CD14-positive monocyte (primary cell): ENCODE data around the gene ATP1A2. TPM values are rescaled to one million over a fixed set of nuclear protein-coding genes. Genes with fewer than 3 reads are reported as not detected.
A peak's percentile ranks its signal among the peaks of the same experiment; 100 is the strongest.

ENCODE experiments used
- DNase-seq, 3 donors: peaks; one replicate each; pipeline ENCODE4 v3.0.0-alpha.2; 2011 to 2022
- H2AFZ ChIP-seq: 2 replicates; pipeline ENCODE4 v1.6.0; 2012; ENCODE audit warnings: mild to moderate bottlenecking, low read depth, low read length, inconsistent platforms; ENCODE audit not compliant: insufficient read depth, poor library complexity, severe bottlenecking
- H3K27ac ChIP-seq, 2 donors: 1 replicate in 1 of 2; 2 replicates in 1 of 2; pipeline ENCODE4 v1.5.1; 2012 to 2013; ENCODE audit warnings: low read length in 2 of 2, control low read depth in 1 of 2, inconsistent platforms in 1 of 2, low read depth in 1 of 2, mild to moderate bottlenecking in 1 of 2
- H3K27me3 ChIP-seq, 2 donors: one replicate each; pipeline versions ENCODE4 v1.6.0 to v1.6.1; 2011 to 2013; ENCODE audit warnings: low read length in 2 of 2; ENCODE audit not compliant: control insufficient read depth in 2 of 2, insufficient read depth in 2 of 2
- H3K36me3 ChIP-seq, 2 donors: replicated peaks in 1 of 2; 1 replicate in 1 of 2; 2 replicates in 1 of 2; pipeline versions ENCODE4 v1.5.1 to v1.6.1; 2012 to 2013; ENCODE audit warnings: low read length in 2 of 2, control low read depth in 1 of 2, inconsistent platforms in 1 of 2, mild to moderate bottlenecking in 1 of 2; ENCODE audit not compliant: insufficient read depth in 2 of 2, control insufficient read depth in 1 of 2
- H3K4me1 ChIP-seq, 2 donors: 1 replicate in 1 of 2; 2 replicates in 1 of 2; pipeline versions ENCODE4 v1.5.1 to v1.6.1; 2012 to 2013; ENCODE audit warnings: low read length in 2 of 2, control low read depth in 1 of 2, inconsistent platforms in 1 of 2, mild to moderate bottlenecking in 1 of 2, moderate library complexity in 1 of 2; ENCODE audit not compliant: insufficient read depth in 2 of 2, control insufficient read depth in 1 of 2
- H3K4me2 ChIP-seq: replicated peaks from 2 replicates; pipeline ENCODE3; 2012; ENCODE audit warnings: low read length, moderate library complexity, mild to moderate bottlenecking; ENCODE audit not compliant: poor library complexity, severe bottlenecking; ENCODE audit errors: extremely low read depth
- H3K4me3 ChIP-seq, 3 experiments: fragments of 200-600 bp in 1 of 3; sonication (generic) in 1 of 3; replicated peaks in 1 of 3; 1 replicate in 2 of 3; 2 replicates in 1 of 3; pipeline ENCODE4 v1.5.1; 2011 to 2013; ENCODE audit warnings: low read length in 3 of 3, mild to moderate bottlenecking in 3 of 3, control low read depth in 2 of 3, low read depth in 2 of 3, inconsistent platforms in 1 of 3, moderate library complexity in 1 of 3
- H3K79me2 ChIP-seq: 2 replicates; pipeline ENCODE4 v1.6.0; 2012; ENCODE audit warnings: mild to moderate bottlenecking, control low read depth, inconsistent platforms, low read length, moderate library complexity; ENCODE audit not compliant: insufficient read depth
- H3K9ac ChIP-seq: 2 replicates; pipeline ENCODE4 v1.6.0; 2017; ENCODE audit warnings: low read length, mild to moderate bottlenecking; ENCODE audit not compliant: insufficient read depth, poor library complexity, severe bottlenecking
- H3K9me3 ChIP-seq, 2 donors: replicated peaks in 1 of 2; 1 replicate in 1 of 2; 2 replicates in 1 of 2; pipeline versions ENCODE4 v1.5.1 to v1.6.1; 2012 to 2013; ENCODE audit warnings: low read length in 2 of 2, control low read depth in 1 of 2; ENCODE audit not compliant: control insufficient read depth in 1 of 2, insufficient read depth in 1 of 2
- H4K20me1 ChIP-seq: 2 replicates; pipeline ENCODE4 v1.6.0; 2012; ENCODE audit warnings: mild to moderate bottlenecking, low read length, control low read depth, moderate library complexity; ENCODE audit not compliant: insufficient read depth
- H3K27ac Mint-ChIP-seq, 7 donors: one replicate each; pipeline ENCODE4 v1.8.0; 2020; ENCODE audit warnings: mild to moderate bottlenecking in 7 of 7, mixed read lengths in 7 of 7, moderate library complexity in 6 of 7, inconsistent platforms in 2 of 7
- H3K27me3 Mint-ChIP-seq, 3 donors: one replicate each; pipeline ENCODE4 v1.8.0; 2021 to 2022; ENCODE audit warnings: low read depth in 3 of 3, mild to moderate bottlenecking in 3 of 3, mixed read lengths in 3 of 3, moderate library complexity in 3 of 3, inconsistent platforms in 1 of 3
- H3K36me3 Mint-ChIP-seq, 2 donors: one replicate each; pipeline ENCODE4 v1.8.0; 2020; ENCODE audit warnings: mixed read lengths in 2 of 2, inconsistent platforms in 1 of 2, mild to moderate bottlenecking in 1 of 2
- H3K4me1 Mint-ChIP-seq: one replicate; pipeline ENCODE4 v1.8.0; 2020; ENCODE audit warnings: mild to moderate bottlenecking, mixed read lengths
- H3K4me3 Mint-ChIP-seq, 2 donors: one replicate each; pipeline ENCODE4 v1.8.0; 2020; ENCODE audit warnings: mild to moderate bottlenecking in 2 of 2, mixed read lengths in 2 of 2, moderate library complexity in 1 of 2
- H3K9me3 Mint-ChIP-seq, 7 donors: one replicate each; pipeline ENCODE4 v1.8.0; 2020 to 2022; ENCODE audit warnings: mixed read lengths in 7 of 7, mild to moderate bottlenecking in 6 of 7, moderate library complexity in 6 of 7, inconsistent platforms in 2 of 7
- WGBS: methylation state at CpG from one replicate; pipeline ENCODE4 v1.1.5; 2013; ENCODE audit warnings: missing lambda C conversion rate; ENCODE audit not compliant: insufficient coverage; 5-methylcytosine and 5-hydroxymethylcytosine counted together
- intact Hi-C, 2 donors: fragments of 100-400 bp; cut with micrococcal nuclease; formaldehyde crosslinking; loops; one replicate each; pipeline versions ENCODE4 v1.15.0 to v1.15.1; 2023
- polyA plus RNA-seq, 3 donors: library from polyadenylated mRNA; depleted of rRNA in 1 of 3; unstranded in 2 of 3; stranded (reverse) in 1 of 3; fragments of 300-500 nt in 2 of 3; fragments of >200 nt in 1 of 3; fragmentation: Illumina TruSeq in 2 of 3; gene quantifications; 1 replicate in 2 of 3; 2 replicates in 1 of 3; pipeline ENCODE4 v1.2.3, GENCODE V29; 2012 to 2021
- TF ChIP-seq, protein P1 (sequence below): fragments of 200-600 bp; IDR thresholded peaks from one replicate; pipeline ENCODE4 v1.8.0; 2022; ENCODE audit warnings: antibody characterized with exemption, mild to moderate bottlenecking

The ATP1A2 gene
- polyA plus RNA-seq, 3 donors, result 0.03 TPM; not detected in 2

DNA sequence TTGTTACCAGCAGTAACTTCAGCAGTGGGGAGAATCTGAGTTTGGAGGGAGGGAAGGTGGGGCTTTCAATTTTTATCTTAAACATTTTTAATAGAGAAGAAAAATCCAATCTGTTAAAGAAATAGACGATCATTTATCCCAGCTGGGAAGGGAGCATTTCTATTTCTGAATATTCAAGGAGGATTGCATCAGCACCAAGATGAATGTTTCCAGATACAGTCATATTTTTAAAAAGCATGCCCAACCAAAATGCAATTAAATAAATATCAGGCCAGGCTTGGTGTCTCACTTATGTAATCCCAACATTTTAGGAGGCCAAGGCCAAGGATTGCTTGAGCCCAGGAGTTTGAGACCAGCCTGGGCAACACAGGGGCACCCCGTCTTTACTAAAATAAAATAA is 34.2 kb downstream of the ATP1A2 start:
- H3K36me3 Mint-ChIP-seq, result peaks cover 0 to 2% of the 10 kb centered on the region in 2 donors
- WGBS, result no CpG with 5 or more reads among the region's 2 CpGs

DNA sequence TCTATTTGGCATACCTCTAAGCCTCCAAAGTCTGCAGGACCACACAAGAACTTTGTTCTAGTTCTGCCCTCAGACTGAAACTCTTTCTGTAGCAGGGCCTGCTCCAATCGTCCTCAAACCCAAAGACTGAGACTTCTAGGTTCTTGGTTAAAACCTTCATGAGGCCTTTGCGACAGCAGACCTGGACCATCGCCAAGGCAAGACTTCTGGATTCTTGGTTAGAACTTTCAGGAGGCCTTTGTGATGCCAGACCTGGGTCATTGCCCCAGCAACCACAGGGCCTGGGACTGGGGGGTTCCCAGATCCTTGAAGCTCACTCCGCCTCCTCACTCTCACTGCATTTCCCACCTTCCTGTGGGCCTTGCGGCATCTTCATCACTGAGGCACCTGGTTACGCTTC is 35.7 kb downstream of the ATP1A2 start, which contains the start of gene ATP1A4:
Gene ATP1A4, plus strand, starts transcription at position 301 of the 400 bp plus-strand sequence. CDS start 438 bp downstream, outside the sequence.
- peaks cover 0 to 8% (median 1%) of the 10 kb centered on the region in 3 donors for H3K27me3 Mint-ChIP-seq
- Histone ChIP-seq H2AFZ (peak within 1 kb of the TSS; percentile 46), H3K79me2 (no peaks in the 10 kb centered on the region), H3K4me2 (no peak within 1 kb of the TSS), H3K4me3 (peak within 1 kb of the TSS in 1 of 3 experiments; percentile 20), H3K9ac (no peak within 1 kb of the TSS), H3K9me3 (no peaks in the 10 kb centered on the region), H3K27me3 (no peaks in the 10 kb centered on the region), H3K36me3 (no peaks in the 10 kb centered on the region), H3K27ac (no peak within 1 kb of the TSS), H4K20me1 (no peaks in the 10 kb centered on the region), H3K4me1 (peaks cover 15 to 34% of the 10 kb centered on the region in 2 donors)
- H3K4me1 Mint-ChIP-seq, result peaks cover 24% of the 10 kb centered on the region
- 89% methylated on average over 6 of the region's 6 CpGs for WGBS
- no peaks in the 10 kb centered on the region for H3K36me3 Mint-ChIP-seq
- intact Hi-C loops, result no loop called here
- no peak within 1 kb of the TSS for H3K27ac Mint-ChIP-seq
- DNase-seq, result no peak
- H3K4me3 Mint-ChIP-seq, result peak within 1 kb of the TSS in 1 of 2 donors; percentile 46
- TF ChIP-seq, protein P1, sequence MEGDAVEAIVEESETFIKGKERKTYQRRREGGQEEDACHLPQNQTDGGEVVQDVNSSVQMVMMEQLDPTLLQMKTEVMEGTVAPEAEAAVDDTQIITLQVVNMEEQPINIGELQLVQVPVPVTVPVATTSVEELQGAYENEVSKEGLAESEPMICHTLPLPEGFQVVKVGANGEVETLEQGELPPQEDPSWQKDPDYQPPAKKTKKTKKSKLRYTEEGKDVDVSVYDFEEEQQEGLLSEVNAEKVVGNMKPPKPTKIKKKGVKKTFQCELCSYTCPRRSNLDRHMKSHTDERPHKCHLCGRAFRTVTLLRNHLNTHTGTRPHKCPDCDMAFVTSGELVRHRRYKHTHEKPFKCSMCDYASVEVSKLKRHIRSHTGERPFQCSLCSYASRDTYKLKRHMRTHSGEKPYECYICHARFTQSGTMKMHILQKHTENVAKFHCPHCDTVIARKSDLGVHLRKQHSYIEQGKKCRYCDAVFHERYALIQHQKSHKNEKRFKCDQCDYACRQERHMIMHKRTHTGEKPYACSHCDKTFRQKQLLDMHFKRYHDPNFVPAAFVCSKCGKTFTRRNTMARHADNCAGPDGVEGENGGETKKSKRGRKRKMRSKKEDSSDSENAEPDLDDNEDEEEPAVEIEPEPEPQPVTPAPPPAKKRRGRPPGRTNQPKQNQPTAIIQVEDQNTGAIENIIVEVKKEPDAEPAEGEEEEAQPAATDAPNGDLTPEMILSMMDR, result no peak
- peaks cover 0 to 4% (median 0%) of the 10 kb centered on the region in 7 donors for H3K9me3 Mint-ChIP-seq

More for the DNA sequence above, 34.2 kb downstream of the ATP1A2 start:
- Mint-ChIP-seq H3K4me1 (peaks cover 19% of the 10 kb centered on the region), H3K4me3 (no peak overlapping the region), H3K27me3 (peaks cover 0 to 11% (median 0%) of the 10 kb centered on the region in 3 donors), H3K27ac (no peak overlapping the region), H3K9me3 (peaks cover 0 to 4% (median 0%) of the 10 kb centered on the region in 7 donors)
- Histone ChIP-seq H3K36me3 (no peaks in the 10 kb centered on the region), H3K4me2 (no peak overlapping the region), H3K4me1 (peaks cover 10 to 29% of the 10 kb centered on the region in 2 donors), H4K20me1 (no peaks in the 10 kb centered on the region), H3K9ac (no peak overlapping the region), H3K27ac (no peak overlapping the region), H3K79me2 (no peaks in the 10 kb centered on the region), H3K4me3 (no peak overlapping the region), H2AFZ (no peak overlapping the region), H3K27me3 (no peaks in the 10 kb centered on the region), H3K9me3 (no peaks in the 10 kb centered on the region)
- TF ChIP-seq, protein P1, result no peak
- DNase-seq, result no peak
- intact Hi-C loops, result no loop called here
